Stimulated activated CD4-positive, alpha-beta T cell treated with anti-CD3 and anti-CD28 coated beads, TNF-alpha, amount 100 ng/mL, for 1 hour (primary cell): ENCODE measurements around the gene ATF6.
A peak's percentile ranks its signal among the peaks of the same experiment; 100 is the strongest.
"Not testable (repeated sequence)": the region's sequence is repeated elsewhere in the genome, so short reads cannot be mapped to it uniquely, and the experiment has no call there.

Experiments used
- DNase-seq, 3 donors: peaks; one replicate each; pipeline ENCODE4 v3.0.0-alpha.2; 2020; ENCODE audit warnings: low read depth in 3 of 3, low spot score in 1 of 3

Gene ATF6

DNA sequence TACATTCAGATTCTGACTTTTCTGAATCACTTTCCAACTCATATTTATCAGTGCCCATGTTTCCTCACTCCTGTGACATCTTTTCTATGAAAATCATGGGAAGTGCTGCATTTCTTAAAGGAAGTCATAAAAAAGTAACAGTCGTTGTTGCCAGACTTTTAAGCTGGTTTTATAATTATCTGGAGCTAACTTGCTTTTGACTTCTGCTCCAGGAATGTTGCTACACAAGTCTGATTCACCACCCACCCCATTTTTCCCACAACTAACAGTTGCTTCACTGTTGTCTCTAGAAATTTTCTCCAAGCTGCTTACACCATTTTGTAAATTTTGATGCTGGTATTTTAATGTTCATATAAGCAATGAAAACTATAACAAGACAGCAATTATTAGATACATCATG lies 32.6 kb upstream of the ATF6 start:
- DNase-seq, result no peak

DNA sequence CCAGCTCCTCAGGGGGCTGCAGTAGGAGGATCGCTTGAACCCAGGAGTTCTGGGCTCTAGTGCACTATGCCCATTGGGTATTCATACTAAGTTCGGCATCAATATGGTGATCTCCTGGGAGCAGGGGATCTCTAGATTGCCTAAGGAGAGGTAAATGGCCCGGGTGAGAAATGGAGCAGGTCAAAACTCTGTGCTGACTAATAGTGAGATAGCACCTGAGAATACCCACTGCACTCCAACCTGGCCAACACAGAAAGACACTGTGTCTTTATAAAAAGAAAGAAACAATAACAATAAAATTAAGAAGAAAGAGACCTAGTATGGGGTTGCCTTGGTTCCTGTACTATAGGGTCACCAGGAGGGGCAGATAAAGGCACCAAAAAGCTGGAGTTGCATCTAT lies 30.3 kb upstream of the ATF6 start:
- no peak for DNase-seq

DNA sequence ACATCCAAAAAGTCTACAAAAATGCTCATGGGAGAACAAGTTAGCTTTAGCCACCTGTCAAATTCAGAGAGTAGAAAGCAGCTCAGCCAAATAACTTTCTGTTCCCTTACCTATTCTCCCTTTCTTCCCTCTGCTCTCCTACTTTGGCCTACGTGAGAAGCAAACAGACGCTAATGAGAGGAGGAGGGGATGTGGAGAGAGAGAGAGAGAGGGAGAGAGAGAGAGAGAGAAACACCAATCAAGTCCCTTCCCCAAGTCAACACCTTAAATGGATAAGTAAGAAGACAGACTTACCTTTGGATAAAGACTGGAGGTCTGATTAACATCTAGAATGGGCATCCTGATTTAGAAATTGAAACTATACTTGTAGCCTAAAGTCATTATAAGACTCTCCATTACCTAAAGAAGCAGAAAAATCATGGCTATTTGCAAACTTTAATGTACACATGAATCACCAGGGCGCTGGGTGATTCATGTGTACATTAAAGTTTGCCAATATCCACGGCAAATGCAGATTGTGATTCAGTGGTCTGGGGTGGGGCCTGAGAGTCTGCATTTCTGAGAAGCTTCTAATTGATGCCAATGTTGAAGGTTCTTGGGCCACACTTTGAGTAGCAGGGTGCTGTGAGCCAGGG lies 29.7 kb upstream of the ATF6 start:
- DNase-seq, result no peak

DNA sequence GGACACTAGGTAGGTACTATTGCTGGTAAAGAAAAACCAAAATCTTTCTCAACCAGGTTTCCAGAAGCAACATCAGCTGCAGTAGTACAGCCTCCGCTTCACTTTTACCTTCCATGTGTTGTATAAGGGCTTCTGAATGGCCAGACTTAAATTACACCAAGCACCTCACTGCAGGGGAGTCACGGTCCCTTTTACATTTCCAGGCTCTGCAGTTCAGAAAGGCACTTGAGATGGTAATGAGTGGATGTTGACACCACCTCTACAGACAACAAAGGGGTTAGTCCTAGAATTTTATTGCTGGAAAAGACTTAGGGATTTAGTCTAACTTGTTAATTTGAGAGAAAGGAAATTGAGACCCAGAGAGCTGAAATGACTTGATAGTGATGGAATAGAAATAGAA lies 28.5 kb upstream of the ATF6 start:
- DNase-seq, result no peak

DNA sequence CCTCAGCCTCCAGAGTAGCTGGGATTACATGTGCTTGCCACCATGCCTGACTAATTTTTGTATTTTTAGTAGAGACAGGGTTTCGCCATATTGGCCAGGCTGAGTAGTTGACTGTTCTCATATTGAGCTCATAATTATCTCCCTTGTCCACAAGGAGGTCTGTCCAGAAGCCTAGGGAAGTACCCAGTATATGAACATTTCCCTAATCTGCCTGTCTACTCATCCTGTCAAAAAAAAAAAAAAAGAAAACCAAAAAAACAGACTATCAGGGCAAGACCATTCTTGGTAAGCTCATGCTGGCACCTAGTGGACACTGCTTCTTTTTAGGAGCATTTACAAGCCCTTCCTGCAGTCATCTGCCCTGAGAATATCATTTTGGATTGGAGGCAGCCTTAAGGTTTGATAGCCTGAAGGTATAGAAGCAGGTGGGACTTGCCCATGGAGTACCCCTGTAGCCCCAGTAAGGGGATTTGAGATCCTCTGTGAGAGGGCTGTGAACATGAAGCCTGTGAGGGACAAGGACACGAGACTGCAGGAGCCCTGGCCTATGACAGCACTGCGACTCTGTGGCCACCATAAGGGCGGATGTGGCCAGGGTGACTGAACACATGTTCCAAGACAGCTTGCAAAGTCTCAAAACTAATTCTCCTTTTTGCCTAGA lies 27.4 kb upstream of the ATF6 start:
- DNase-seq, result no peak

DNA sequence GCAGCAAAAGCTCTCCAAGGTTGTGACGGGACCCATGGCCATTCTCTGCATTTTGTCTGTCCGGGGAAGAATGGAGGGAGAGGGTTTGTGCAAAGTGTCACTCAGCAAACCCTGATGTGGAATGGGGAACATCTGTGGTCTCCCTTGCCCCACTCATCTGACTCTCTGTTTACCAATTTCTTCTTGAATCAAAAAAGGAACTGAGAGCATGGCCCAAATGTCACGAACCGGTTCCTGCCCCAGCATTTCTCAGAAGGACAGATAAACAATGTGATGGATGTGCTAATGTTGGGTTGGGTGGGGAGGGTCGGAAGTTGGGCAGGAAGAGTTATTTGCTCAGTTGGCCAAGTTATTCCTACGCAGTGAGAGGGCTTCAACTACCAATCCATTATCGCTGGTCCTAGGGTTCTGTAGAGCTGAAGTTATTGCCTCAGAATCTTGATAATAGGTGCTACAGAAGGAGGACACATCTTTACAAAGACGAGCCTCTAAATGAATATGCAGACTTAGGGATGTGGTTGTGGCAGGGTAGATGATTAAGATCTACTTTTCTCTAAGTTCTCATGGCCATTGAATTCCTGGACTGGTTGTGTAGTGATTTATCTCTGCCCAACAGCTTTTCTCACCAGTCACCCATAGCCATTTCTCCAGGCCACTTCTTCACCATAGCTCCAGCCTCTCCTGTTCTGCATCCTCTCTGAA lies 26.1 kb upstream of the ATF6 start:
- no peak for DNase-seq

DNA sequence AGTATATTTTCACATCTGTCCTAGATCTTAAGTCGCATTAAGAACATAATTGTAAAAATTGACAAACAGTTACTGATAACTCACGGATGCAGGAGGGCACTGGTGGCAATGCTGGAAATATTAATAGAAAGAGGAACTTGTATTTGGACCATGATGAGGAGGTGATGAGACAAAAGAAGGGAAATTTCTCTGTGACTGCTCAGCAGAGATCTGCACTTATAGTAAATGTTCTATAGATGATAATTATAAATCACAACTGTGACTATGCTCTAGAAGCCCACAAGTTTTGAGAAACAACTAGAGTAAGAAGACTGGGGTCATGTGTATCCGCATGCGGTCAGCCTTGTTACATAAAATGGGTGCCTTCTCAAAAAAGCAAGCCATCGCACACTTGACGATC lies 25.2 kb upstream of the ATF6 start:
- no peak for DNase-seq

DNA sequence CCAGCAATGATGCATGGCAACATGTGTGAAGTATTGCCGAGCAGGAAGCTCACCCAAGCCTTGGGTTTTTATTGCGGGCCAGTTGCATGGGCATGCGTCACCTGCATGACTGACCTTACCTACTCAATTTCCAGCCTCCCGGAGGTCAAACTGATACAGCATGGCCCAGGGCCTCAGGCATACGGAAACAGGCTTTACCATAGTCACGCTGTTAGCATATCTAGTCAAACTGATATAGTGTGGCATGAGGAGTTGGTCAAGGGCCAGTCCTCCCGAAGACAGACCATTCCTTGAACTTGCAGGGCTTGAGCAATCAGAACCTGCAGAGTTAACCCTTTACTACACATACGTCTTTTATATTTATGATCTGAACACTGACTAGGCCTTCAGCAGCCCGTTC lies 22.9 kb upstream of the ATF6 start:
- DNase-seq, result no peak

DNA sequence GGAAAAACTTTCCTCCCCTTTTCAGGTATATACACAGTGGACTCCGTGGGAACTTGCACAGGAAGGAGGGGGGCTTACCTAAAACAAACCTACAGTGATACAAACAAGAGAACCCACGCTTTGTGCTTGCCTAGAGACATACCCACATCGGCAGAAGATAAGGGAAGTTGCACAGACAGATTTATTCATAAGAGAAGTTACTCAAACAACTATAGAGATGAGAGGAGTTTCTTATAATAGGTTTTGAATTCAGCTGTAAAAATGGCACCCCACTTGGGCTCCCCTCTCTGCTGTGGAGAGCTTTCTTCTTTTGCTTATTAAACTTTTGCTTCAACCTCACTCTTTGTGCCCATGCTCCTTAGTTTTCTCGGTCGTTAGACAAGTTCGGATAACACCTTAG lies 18.3 kb upstream of the ATF6 start:
- no peak for DNase-seq

DNA sequence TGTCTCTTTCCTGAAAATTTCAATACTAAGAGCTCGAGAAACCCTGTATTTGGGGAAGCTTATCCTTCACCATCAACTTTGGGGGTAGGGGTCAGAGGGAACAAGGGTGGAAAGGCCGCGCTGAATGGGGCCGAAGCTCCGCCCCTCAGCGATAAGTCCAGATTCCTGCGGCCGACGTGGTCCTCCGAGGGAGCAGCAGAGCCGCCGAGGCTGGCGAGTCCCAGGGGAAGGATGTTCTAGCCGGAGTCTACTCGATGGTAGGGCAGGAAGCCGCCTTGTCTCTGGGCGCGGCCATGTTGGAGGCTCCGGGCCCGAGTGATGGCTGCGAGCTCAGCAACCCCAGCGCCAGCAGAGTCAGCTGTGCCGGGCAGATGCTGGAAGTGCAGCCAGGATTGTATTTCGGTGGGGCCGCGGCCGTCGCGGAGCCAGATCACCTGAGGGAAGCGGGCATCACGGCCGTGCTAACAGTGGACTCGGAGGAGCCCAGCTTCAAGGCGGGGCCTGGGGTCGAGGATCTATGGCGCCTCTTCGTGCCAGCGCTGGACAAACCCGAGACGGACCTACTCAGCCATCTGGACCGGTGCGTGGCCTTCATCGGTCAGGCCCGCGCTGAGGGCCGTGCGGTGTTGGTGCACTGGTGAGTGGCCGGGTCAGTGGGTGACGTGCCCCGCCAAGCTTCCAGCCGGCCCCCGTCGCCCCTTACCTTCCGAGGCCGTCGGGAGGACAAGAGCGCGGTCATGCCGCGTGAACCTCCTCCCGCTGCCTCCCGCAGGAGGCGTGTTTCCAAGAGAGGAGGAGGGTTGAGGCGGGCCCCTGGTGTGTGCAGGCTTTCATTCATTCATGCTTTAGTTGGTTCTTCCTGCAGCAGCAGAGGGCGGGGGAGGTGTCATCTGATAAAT lies 16.4 kb upstream of the ATF6 start, which contains the start of gene DUSP12:
Gene DUSP12, plus strand, starts transcription at position 278 of the 899 bp plus-strand sequence. Its CDS starts 16 bp downstream, at position 294.
- DNase-seq, result peak; percentile 57 to 69 (median 62)

DNA sequence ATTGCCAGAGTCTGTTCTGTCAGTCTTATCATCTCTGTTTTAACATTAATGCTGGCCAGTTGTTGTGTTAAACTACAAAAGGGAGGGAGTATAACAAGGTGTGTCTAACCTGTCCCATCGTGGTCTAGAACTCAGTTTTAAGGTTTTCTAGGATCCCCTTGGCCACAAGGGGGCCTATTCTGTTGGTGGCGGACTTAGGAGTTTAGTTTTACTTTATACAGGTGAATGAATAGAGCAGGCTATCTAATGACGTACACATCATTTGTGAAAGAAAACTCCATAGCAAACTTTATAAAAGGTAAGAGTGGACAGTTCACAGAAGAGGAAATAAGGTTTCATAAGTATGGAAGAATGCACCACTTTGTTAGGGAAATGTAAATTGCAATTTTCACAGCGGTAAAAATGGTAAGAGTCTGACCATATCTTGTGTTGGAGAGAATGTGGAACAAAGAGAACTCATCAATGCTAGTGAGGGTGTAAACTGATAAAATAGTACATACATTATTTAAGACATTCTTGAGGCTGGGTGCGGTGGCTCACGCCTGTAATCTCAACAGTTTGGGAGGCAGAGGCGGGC lies 2.5 kb upstream of the ATF6 start:
- no peak for DNase-seq

DNA sequence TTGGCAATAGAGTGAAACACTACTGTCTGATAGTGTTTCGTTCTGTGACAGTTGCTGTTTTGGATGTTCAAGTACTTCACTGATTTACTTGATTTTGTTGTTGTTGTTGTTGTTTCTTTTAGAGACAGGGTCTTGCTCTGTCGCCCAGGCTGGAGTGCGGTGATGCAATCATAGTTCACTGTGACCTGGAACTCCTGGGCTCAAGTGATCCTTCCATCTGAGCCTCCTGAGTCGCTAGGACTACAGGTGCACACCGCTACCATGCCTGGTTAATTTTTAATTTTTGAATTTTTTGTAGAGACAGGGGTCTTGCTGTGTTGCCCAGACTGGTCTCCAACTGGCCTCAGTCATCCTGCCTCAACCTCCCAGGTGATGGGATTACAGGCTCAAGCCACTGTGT lies 2.3 kb downstream of the ATF6 start:
- no peak for DNase-seq

DNA sequence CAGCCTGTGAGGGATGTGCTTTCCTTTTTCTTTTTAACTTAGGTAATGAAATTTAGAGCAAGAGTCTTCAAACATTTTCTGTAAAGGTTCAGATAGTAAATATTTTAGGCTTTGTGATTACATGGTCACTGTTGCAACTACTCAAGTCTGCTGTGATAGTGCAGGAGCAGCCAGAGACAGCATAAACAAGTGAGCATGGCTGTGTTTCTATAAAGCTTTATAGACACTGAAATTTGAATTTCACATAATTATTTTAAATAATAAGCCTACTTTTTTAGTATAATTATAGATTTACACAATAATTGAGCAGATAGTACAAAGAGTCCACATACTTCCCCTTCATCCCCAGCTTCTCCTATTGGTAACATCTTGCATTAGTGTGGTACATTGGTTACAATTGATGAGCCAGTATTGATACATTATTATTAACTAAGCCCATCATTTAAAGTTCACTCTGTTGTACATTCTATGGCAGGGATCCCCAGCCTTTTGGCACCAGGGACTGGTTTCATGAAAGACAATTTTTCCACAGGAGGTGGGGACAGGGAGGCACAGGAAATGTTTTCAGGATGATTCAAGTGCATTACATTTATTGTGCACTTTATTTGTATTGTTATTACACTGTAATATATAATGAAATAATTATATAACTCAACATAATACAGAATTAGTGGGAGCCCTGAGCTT lies 3.0 kb downstream of the ATF6 start:
- no peak for DNase-seq

DNA sequence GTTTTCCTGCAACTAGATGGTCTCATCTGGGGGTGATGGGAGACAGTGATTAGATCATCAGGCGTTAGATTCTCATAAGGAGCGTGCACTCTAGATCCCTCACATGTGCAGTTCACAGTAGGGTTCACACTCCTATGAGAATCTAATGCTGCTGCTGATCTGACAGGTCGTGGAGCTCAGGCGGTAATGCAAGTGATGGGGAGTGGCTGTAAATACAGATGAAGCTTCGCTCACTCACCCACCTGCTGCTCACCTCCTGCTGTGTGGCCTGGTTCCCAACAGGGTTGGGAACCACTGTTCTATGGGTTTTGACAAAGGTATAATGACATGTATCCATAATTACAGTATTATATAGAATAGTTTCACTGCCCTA lies 3.5 kb downstream of the ATF6 start:
- not testable (repeated sequence) for DNase-seq

DNA sequence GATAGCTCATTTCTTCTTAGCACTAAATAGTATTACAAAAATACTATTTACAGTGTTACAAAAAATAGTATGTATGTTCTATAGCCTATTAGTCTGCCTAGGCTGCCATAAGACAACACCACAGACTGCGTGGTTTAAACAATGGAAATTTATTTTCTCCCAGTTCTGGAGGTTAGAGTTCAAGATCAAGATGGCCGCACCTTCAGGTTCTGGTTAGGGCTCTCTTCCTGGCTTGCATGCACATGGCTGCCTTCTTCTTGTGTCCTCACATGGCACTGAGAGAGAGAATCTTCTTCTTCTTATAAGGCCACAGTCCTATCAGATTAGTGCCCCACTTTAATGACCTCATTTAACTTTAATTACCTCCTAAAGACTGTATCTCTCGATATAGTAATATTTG lies 4.1 kb downstream of the ATF6 start:
- DNase-seq, result no peak

DNA sequence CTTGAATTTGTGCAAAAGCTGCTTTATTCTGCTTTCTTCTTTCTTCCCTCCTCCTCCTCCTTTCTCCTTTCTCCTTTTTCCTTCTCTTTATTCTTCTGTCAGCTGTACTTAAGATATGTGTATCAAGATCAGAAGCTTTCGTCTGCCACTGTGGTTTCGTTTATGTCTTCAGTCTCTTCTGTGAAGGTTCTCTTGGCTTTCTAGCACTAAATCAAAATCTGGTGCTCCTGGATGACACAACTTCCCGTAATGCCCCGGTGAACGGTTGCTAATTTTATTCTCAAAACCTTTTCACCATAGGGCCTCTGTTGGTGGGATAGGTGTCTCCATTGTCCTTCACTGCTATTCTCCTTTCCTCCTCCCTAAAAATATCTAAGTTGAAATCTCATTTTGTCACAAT lies 5.0 kb downstream of the ATF6 start:
- DNase-seq, result no peak

DNA sequence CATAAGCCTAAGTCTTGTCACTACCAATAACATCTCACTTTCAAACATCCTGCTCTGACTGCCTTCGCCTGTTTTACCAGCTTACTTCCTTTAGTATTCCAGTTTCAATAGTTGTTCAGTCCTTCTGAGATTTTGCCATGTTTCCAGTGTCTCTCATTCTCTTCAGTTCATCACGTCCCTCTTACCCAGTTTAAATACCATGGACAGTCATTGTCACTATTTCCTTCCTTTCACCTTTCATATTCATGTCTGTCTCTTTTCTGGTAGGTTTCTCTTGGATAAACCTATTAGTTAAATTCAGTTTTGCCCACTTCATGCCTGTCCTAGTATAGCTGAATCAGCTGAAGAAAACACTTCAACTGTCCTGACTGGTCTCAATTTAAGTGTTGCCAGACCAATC lies 5.9 kb downstream of the ATF6 start:
- DNase-seq, result no peak

DNA sequence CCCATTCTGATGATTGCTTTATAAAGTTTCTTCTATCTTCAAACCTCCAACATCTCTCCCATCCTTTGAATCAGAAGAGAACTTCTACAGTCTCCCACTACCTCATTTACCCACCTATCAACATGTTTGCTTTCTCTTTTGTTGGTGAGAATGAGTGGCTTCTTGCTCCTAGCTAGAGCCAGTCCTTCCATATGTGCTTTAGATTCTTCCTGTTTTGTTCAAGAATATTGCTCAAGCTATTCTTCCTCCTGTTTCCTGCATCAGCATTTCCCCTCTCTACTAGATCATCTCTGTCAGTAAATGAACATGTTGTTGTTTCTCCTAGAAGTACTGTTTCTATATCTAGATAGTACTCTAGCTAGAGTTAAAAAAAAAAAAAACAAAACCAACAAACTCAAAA lies 6.3 kb downstream of the ATF6 start:
- no peak for DNase-seq

DNA sequence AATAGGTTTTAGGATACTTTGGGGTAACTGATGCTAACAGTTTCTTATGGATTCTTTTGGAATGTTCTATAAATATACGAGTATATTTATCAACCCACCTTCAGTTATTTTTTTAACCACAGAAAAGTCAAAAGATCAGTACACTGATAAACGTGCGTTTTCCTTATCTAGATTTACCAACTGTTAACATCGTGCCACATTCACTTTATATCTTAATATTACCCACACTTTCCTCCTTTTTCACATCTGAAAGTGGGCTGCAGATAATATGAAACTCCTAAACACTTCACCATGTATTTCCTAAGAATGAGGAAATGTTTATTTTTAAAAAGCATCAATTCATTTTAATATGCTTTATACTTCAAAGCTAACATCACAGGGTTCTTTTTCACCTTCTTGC lies 7.7 kb downstream of the ATF6 start:
- no peak for DNase-seq

DNA sequence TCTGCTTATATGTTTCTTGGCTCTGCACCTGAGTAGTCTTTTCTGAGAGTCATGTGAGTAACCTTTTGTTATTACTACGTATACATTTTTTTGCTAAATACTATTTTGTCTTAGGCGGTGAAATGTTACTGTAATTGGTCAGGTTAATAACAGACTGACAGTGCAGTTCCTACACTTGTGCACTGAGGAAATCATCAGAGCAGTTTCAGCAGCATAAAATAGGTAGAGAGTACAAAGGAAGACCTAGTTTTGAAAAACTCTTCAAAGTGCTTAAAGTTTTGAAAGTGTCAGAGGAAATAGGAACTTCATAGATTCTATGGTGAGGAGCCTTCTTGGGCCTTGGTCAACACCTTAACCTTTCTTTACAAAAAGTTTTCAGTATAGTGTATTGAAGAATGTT lies 11.1 kb downstream of the ATF6 start:
- DNase-seq, result no peak

DNA sequence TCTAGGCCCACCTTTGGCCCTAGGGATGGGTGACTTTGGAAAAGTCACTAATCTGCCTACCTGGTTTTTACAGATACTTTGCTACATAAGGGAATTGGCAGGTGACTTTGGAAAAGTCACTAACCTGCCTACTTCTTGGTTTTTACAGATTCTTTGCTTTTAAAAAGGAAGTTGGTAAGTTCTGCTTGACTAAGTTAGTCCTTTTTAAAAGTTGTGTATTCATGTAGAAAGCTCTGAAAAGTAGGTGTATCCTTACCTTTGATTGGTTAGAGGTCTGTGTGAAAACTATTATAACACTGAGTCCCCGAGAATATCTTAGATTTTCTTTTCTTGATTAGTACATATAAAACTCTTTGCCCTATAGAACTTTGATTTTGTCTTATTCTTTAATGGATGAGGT lies 12.4 kb downstream of the ATF6 start:
- DNase-seq, result no peak
